HG02938 (cell line): Measurements from ENCODE around the gene MRTFB.
A peak's percentile ranks its signal among the peaks of the same experiment; 100 is the strongest.
"Not testable (repeated sequence)": the region's sequence is repeated elsewhere in the genome, so short reads cannot be mapped to it uniquely, and the experiment has no call there.

Source experiments
- ATAC-seq: cut with Tn5 transposase; IDR thresholded peaks from one replicate; pipeline ENCODE4 v1.9.1; 2021; ENCODE audit warnings: mild to moderate bottlenecking, moderate library complexity; ENCODE audit not compliant: unreplicated experiment

MRTFB gene

DNA sequence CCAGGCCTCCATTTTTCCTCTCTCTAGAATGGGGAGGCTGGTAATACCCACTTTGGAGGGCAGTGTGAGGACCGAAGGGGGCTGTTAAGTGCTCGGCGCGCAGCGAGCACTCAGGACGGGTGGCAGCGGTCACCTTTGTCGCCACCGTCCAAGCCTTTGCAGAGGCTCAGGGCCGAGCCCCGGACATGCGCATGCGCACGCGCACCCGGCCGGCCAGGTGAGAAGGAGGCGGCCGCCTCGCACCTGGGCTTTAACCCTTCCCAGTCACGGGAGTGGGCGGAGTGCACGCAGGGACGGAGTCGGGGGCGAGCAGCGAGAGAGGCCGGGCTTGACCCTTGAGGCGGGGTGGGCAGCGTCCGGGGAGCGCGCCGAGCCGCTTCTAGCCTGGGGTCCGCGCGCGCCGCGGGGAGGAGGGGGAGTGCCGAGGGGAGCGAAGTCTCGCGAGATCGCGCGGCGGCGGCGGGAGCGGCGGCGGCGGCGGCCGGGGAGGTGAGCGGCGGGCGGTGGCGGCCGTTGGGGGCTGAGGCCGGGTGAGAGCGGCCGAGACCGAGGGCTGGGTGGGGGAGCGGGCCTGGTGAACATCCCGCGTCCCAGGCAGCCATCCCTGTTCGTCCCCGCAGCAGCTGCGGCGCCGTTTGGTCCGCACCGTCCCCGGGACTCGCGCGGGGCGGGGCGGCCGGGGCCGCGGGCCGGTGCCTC, at the start of gene MRTFB:
Gene MRTFB (plus strand): TSS at position 443 of the 699 bp plus-strand sequence. CDS start 69,288 bp downstream, outside the sequence.
- ATAC-seq = peak; percentile 62

DNA sequence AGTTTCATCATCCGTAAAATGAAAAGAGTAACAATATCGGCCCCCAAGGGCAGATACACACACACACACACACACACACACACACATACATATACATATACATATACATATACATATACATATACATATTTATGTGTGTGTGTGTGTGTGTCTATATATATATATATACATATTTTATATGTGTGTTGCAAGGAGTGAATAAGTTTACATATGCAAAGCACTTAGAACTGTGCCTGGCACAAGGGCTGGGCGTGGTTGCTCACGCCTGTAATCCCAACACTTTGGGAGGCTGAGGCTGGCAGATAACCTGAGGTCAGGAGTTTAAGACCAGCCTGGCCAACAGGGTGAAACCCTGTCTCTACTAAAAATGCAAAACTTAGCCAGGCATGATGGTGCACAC, 47.6 kb upstream of the MRTFB start:
- not testable (repeated sequence) for ATAC-seq

DNA sequence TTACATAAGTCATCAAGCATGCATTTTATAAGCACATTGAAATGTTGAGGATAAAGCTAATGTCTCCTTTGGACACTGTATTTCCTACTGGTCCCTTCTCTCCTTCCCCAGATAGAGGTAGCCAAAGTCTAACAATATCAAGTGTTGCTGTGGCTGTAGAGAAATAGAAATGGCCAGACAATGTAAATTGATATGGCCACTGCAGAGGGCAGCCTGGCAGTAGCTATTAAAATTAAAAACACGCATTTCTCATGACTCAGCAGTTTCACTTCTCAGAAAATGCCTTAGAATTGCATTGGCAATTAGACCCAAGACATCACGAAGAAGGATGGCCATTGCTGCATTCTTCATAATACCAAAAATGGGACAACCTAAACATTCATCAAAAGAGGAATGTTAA, 46.8 kb upstream of the MRTFB start:
- ATAC-seq = no peak

GRCh38 chr16:14026572-14027285, 44.4 kb upstream of the MRTFB start:
- no peak for ATAC-seq

DNA sequence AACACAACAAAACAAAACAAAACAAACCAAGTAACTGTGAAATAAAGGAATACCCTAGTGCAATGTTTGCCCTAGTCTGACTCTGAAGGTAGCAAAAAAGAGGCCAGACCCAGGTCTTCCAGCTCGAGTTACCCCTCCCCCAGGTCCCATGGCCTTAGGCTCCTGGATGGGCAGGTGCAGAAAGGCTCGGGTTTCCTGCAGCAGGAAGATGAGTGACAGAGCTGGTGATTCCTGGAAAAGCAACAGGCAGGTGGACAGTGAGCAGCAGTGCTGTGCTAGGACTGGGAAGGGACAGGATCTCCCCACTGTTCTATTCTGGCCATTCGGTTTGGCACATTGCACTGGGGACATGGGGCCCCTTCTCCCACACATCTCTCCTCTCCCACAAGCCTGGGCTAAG, 42.9 kb upstream of the MRTFB start:
- no peak for ATAC-seq

DNA sequence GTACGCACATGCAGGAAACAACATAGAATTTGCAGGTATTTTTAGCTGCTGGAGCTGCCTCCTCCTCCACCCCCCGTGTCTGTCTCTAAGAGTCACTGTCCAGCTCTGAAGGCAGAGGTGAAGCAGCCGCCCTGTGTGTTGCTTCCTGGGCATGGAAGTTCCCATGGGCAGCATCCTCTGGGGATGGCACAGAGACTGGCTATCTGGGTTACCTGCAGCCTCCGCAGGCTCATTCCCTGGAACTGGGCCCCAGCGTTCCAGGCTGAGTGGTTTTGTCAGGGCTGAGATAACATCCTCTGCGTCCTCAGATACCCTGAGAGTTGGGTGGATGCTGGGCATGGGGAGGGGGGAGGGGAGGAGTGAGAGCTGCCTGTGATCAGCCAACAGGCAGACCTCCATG, 41.5 kb upstream of the MRTFB start:
- no peak for ATAC-seq

GRCh38 chr16:14035092-14035491, 36.0 kb upstream of the MRTFB start:
- no peak for ATAC-seq

DNA sequence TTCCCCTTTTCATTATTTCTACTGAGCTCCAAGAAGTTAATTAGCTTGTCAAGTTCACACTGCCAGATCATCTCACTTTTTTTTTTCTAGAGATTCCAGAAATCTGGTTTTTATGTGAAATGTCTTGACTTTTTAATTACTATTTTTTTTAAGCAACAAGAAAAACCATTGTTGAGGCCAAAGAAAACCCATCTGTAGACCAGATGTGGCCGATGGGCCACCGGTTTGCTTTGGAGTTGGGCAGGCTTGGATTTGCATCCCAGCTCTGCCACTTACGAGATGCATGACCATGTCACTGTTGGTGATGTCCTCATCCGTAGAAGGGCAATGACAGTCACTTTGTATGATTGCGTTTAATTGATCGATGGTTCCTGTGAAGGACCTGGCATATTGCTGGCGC, 34.2 kb upstream of the MRTFB start:
- ATAC-seq = no peak

GRCh38 chr16:14037960-14038359, 33.2 kb upstream of the MRTFB start:
- ATAC-seq = no peak

- no peak for ATAC-seq
Observed at GRCh38 chr16:14041164-14041563, 30.0 kb upstream of the MRTFB start.

GRCh38 chr16:14042706-14043105, 28.4 kb upstream of the MRTFB start:
- no peak for ATAC-seq

- no peak for ATAC-seq
Observed at GRCh38 chr16:14043278-14043677, 27.8 kb upstream of the MRTFB start.

DNA sequence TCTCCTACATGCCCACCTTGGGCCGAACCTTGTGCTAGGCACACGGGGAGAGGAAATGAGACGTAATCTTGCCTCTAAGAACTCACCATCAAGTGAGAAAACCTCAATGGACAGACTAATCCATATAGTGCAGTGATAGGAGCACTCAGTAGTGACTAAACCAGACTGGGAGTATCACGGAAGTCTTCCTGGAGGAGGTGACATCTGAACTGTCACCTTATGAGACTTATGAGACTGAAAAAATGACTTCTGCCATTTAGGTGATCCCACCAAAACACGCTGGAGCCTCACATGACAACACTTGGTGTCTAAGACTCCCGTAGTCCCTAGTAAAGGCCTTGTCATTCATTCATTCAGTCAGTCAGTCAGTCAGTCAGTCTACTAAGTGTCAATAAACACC, 27.3 kb upstream of the MRTFB start:
- no peak for ATAC-seq

GRCh38 chr16:14047121-14047859, 23.8 kb upstream of the MRTFB start:
- not testable (repeated sequence) for ATAC-seq

DNA sequence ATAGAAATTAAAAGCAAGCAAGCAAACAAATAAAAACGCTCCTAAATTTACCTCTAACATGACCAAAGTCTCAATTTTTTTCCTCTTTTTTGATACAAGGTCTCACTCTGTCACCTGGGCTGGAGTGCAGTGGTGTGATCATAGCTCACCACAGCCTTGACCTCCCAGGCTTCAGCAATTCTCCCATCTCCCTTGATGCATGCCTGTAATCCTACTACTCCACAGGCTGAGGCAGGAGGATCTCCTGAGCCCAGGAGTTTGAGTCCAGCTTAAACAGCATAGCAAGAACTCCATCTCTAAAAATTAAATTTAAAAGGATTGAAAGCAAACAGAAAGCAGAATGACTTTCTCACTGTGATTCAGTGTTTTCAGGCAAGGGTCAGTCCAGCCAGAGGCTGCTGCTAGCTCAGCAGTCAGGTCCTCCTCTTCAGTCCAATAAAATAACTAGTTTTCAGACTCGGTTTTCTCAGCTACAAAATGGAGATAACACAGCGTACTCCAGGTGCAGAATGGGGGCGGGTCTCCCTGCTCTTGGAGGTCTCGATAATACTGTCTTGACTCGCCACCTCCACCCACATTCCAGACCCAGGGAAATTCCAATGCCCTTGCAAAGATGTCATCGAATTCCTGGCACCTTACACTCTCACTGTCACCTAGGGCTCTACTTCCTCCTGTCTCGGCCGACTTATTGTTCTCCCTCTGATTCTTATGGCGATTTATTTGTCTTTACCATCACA, 20.7 kb upstream of the MRTFB start:
- no peak for ATAC-seq

- ATAC-seq = no peak
Observed at GRCh38 chr16:14051103-14051729, 19.9 kb upstream of the MRTFB start.

- no peak for ATAC-seq
Observed at GRCh38 chr16:14056970-14057369, 14.1 kb upstream of the MRTFB start.

DNA sequence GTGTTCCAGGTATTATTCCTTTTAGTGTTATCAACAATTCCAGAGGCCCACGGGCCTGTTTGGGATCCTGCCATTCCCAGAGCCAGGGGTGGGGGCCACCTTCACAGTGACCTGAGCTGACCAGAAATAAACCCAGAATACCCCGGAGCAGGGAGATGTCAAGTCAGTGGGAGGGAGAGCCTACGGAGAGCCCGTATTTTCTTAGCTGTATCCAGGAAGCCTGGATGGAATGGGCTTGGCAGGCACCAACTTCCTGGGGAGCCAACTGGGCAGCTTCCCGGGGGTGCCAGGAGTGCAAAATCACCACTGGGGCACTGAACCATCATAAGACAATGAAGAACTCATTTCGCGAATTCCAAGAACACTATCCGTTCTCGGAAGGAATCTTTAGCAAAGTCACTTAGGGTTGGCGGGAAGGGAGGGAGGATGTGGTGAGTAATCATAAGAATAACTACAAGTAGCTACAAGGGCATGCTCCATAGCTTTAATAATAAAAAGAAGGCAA, 13.2 kb upstream of the MRTFB start:
- no peak for ATAC-seq

DNA sequence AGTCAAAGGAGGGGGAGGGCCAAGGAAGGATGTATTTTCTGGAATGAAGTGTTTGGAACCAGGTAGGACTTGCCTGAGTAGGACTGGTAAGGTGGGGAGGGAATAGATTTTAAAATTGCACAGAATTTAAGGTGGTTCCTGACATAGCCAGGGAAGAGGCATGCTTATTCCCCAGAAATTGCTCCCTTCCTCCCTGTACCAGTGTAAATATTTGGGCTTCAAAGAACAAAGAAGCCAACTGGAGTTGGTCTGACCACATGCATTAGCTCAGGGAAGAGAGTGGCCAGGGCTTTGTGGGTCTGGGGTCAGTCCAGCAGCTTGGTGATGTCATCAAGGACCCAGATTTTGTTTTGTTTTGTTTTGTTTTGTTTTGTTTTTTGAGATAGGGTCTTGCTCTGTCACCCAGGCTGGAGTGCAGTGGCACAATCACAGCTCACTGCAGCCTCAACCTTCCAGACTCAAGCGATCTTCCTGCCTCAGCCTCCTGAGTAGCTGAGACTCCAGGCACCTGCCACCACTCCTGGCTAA, 9.3 kb upstream of the MRTFB start:
- no peak for ATAC-seq

DNA sequence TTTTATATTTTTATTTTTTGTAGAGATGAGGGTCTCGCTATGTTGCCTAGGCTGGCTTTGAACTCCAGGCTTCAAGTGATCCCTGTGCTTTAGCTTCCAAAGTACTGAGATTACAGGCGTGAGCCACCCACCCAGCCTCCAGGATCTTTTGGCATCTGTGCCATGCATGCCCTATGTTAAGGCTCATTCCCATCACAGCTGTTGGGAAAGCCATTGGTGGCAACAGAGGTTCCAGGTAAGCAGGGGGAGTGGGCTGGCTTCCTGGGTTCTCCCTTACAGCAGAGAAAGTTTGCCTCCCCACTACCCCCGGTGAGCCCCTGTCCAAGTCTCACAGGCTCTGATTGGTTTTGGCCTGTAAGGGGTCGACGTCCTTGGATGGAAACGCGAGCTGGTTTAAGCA, 8.9 kb upstream of the MRTFB start:
- no peak for ATAC-seq
